Kidney glomerular epithelial cell (primary cell): ENCODE data around the gene UBE2E2.
A peak's percentile ranks its signal among the peaks of the same experiment; 100 is the strongest.

ENCODE experiments used
- DNase-seq: peaks from one replicate; lab custom pipeline; 2025; lab: John Stamatoyannopoulos, UW

The UBE2E2 gene

DNA sequence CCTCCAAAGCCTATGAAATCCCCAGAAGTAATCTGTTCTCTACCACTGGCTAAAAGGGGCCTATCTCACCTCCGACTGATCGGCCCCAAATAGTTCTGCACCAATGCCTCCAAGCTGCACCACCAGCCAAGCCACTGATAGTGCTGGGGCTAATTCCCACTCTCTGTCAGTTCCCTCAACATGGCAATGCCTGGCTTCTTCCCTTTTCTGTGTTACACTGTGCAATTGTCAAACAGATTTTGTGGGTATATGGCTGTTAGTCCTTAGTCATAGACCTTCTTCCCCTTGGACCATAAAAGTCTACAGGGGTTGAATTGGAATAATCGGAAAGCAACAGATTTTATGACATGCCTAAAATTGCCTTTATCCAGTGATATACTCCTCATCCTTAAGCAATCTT lies 9.3 kb upstream of the UBE2E2 start:
- no peak for DNase-seq

DNA sequence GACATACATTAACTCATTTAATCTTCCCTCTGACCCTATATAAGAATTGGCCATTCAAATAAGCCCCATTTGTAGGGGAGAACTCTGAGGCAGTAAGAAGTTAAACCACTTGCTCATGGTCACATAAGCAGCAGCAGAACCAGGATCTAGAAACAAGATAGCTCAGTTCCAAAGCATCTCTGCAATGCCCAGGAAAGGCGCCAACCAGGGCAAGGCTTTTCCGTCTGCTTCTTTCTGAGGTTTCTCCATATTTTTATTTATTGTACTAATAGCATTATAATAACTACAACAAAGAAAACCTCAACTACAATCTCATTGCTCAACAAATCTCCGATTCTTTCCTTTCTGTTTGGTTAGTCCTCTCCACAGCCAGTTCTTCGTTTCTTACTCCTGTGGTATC lies 4.3 kb upstream of the UBE2E2 start:
- DNase-seq = no peak

DNA sequence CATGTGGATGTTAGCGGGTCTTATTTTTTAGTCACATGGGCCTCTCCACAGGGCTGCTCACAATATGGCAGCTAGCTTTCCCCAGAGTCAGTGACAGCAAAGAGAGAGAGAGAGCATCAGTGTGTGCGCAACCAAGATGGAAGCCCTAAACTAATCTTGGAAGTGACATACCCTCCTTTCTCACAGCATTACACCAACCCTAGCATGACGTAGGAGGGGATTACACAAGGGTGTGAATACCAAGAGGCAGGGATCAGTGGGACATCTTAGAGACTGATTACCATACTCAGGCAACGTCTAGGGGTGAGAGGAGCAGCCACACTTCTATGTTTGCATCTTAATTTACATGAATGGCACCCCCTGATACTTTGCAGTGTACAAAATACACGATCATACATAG lies 3.5 kb upstream of the UBE2E2 start:
- DNase-seq = no peak

DNA sequence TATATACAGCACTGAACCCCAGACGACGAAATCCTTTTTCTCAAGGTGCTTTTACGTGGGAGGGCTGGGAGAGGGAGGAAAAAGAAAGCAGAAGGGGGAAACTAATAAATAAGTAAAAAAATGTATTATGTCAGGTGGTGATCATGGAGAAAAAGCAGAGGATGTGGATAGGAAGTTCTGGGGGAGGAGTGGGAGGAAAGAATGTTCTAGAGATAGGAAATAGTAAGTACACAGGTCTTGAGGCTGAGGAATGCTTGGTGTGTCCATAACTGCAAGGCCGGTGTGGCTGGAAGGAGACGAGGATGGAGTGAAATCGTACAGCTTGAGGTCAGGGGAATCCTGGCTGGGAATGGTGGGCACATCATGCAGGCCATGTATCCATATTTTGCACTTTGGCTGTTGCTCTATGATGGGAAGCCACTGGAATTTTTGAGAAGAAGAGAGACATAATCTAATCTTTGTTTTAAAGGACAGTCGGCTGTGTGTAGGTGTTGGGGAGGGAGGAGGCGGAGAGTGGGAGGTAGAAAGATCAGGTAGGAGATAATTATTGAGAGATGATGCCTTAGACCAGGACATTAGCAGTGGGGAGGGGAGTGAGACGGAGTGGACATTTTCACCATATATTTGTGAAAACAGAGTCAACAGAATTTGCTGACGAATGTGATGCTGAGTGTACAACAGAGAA lies 1.8 kb upstream of the UBE2E2 start:
- no peak for DNase-seq

DNA sequence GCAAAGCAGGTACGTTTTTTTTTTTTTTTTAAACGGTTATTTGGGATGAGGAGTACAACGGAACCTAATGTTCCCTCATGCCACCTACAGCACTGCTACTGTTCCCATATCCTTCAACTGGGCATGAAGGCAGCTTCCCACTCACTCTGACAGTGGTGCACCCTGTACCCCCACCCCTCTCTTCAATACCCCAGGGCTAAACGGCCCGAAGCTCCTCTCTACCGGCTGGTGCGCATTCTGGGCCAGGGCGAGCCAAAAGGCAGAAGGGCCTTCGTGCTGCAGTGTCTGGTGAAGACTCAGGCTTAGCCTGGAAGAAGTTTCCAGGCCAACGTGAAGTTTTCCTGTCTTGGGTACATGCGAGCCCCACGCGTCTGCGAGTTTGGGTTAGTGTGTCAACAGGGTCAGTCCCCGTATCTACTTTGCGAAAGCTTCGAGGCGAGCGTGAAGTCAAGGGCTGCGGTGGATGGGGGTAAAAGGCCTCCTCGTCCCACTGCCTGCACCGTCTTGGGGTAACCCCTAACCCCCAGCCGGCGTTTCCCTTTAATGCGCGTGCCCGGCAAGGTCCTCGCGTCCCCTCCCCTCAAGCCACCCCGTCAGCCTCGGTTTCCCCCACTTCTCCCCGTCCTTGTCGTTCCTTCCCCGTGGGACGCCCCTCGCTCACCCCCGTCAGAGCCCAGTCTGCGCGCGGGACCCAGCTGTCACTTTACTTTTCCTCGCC lies 765 bp upstream of the UBE2E2 start:
- no peak for DNase-seq

DNA sequence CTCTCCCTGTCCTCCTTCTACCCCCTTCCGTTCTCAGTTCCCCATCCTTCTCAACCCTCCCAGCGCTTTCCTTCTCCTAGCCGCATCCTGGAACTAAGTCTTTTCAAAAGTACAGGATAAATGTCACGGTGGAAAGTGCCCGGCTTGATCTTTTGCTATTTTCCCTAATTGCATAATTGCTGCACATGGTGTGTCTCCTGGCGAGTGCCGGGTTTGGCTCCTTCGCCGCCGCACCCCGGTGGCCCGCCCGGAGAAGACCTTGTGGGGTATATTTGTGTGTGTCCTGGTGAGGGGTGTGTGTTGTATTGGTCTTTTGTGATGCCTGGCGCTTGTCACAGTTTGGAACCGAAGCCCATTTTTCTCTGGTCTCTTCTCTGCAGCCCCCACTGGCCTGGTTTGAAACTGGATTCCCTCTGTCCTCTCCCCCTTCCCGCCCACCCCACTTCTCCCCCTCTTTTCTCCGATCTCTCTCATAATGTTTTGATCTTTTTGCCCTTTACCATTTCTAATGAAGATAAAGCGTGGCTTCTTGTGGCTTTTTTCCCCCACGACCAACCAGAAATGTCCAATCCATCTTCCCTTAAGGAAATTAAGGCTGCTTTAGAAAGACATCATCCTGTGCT lies 692 bp downstream of the UBE2E2 start:
- no peak for DNase-seq

DNA sequence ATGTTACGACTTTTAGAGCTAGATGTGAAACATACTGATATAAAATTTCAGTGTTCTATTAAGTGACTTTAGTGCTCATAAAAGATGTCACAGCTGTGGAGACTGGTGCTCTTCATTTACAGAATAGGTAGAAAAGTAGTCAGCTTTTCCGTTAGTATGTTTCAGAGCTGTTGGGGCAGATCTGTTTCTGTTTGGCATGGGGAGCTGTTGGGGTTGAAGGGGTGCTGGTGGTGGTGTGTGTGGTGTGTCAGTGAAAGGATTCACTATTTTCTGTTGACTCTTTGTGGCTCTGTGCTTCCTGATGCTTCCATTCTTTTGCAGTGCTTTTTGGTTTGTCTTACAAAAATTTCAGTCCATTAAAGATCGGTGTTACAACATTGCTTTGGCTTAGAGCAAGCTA lies 3.2 kb downstream of the UBE2E2 start:
- DNase-seq = no peak

DNA sequence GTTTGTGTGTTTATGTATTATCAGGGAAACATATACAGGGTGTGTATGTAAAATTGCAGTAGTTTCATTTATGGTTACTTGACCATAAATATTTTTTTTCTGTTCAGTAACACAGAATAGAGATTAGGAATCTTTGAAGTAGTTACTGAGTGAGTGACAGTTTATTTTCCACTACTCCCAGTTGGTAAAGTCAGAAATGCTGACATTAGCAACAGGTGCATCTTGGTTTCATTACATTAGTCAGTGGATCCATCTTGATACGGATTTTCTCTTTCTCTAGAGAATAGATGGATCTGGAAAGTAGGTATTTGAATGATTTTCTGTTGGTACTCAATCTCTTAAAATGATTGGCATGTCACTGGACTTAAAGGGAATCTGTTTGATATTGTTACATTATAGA lies 6.0 kb downstream of the UBE2E2 start:
- no peak for DNase-seq

DNA sequence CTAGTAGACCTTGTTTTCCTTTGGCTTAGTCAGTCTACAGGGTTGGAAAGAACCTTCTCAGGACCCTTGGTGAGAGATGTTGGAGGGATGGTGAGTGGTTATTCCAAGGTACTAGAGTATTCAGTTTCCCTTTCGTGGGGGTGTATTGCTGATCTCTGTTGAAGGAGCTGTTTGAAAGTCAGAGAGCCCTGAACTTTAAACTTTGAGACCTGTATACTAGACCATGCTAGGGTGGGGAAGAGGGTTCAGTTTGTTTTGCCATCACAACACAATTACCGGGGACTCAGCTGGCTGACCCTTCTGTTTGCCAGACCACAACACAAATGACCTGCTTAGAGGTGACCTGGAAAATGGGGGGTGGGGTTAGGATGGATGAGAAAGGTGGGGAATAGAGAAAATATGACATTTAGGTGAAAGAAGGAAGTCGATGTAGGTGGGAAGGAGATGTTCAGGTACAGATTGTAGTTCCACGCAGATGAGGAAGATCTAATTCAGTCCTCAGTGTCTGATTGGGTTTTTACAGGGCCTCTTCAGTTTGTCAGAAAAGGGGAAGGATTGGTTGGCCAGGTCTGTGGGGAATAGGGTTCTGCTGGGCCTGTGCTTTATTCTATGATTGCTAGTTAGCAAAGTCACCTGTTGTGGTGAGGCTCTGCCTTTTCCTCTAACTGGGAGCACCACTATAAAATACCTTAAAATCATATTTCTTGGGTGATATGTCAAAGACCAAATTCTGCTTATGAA lies 6.8 kb downstream of the UBE2E2 start:
- no peak for DNase-seq

DNA sequence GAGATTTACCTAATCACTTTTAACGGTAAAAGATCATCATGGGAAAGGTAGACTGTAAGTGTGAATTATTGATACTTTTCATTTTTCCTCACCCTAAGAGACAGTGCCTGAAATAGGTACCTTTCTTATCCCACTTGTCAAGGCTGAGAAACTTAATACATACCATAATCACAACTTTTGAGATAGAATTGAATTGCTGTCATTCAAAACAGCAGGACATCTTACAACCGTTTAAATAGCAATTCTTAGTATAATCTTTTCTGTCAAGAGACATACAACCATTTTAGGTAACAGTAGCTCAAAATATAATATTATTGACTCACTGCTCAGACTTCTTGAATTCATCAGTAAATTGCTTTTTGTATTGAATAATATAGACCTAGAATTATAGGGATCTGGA lies 10.7 kb downstream of the UBE2E2 start:
- no peak for DNase-seq

DNA sequence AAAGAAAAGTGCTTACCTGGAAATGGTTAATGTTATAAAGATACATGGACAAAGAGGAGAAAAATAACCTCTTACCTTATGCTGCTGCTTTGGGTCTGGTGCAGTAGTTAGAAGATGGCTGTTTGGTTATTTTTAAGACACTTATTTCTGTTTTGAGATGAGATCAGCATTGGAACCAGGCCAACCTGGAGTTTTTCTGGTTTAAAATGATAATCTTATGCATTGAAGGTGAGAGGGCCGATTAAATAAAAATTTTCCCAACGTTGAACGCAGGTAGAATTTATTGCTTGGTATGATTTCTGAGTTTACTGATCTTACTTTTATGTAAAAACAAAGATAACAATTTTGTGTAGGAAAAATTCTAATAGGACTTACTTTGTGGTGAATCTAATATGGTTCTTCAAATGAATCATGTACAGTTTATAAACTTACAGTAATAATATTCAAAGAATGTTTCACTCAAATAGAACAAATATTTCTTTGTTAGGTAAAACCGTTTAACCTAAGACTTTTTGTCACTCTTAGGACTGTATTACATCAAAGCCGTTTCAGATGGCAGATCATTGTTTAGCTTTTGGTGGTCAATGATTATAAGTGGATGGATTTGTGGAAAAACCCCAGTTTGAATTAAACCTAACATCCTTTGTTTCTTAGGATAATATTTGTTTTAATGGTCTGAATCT lies 14.9 kb downstream of the UBE2E2 start:
- DNase-seq = peak; percentile 45

DNA sequence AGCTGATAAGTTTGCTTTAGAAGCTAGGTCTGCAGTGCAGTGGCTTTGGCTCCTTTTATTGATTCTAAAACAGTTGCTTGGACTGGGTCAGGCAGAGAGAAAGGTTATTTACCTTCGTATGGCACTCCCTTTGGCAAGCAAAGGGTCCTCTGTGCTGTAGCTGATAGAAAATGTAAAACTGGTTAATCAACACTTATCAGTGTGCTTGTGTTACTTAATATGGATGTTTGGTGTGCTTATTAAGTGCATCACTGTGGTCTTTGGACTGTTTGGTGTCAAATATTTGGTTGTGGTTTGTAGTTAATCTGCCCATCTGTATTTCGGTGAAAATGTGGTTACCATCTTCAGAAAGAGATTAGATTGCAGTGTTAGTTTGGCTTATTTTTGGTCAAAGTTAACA lies 16.0 kb downstream of the UBE2E2 start:
- DNase-seq = no peak

DNA sequence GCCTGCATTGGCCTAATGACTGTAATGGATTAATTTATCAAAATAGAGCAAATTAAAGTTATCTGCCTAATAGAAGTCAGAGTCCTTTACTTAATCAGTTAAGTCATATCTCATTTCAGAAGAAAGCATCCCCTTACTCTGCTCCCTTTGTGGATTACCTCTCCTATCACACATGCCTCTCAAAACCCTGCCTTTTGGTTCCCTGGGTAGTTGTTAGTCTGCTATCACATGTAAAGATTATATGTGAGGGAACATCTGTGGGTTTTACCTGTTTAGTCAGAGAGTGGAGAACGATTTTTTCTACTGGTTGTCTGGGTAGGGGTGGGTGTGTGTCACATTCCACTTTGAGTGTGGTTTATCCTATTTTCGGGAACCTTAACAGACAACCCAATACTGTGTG lies 16.4 kb downstream of the UBE2E2 start:
- DNase-seq = no peak

DNA sequence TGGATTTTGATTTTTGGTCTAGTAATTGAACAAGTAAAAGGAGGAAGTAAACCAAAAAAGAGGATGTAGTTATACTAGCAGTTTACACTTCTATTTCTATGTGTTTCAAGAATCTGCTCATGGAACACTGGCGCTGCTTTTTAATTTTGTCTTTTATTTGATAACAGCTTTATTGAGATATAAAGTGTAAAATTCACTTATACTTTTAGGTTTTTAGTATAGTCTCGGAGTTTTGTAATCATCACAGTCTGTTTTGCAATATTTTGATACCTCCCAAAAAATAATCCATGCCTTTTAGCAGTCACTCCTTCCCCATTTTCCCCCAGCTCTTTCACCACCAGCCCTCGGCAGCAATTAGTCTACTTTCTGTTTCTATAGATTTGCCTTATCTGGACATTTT lies 18.0 kb downstream of the UBE2E2 start:
- no peak for DNase-seq

DNA sequence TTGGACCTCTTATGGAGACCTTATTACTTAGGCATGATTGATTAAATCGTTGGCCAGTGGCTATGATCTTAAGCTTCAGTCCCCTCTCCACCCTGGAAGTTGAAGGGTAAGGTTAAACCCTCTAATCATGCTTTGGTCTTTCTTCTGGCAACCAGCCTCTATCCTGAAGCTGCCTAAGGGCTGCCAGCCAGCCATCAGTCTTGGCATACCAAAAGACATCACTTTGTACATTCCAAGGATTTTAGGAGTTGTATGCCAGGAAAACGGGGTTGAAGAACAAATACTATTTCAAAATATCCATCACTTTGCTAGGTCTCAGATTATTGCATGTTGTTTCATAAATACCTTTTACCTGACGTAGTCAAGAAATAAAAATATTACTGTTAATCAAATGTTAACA lies 28.9 kb downstream of the UBE2E2 start:
- DNase-seq = no peak

DNA sequence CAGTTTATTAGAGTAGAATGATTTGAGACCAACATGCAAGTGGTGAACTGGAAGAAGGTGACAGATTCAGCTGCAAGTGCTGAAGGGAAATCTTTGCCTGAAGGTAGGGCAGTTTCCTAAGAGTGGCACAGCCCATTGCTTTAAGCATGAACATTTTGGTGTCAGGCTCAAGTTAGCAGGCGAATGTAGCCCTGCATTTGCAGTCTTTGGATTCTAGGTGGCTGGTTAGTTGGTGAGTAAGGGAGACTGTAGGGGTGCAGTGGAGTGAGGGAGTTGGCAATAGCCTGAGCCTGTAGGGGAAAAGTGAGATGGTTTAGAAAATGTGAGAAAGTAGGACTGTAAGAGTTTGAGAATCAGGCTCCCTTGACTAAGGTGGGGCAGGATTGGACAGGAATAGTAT lies 29.7 kb downstream of the UBE2E2 start:
- no peak for DNase-seq

DNA sequence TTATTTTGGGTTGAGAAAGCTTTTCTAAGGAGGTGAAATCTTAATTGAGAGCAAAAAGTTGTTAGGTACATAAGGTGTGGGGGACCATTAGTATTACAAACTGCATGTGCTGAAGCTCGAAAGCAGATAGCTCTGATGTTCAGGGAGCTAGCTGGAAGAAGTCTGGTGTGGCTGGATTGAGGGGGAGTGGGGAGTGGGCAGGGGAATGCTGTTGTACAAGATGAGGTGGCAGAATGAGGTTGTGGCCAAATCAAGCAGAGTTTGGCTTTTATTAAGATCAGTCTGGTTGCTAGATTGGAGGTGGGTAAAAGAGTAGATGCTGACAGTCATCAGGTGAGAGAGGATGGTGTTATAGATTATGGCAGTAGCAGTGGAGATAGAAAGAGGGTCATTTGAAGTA lies 32.1 kb downstream of the UBE2E2 start:
- DNase-seq = no peak

DNA sequence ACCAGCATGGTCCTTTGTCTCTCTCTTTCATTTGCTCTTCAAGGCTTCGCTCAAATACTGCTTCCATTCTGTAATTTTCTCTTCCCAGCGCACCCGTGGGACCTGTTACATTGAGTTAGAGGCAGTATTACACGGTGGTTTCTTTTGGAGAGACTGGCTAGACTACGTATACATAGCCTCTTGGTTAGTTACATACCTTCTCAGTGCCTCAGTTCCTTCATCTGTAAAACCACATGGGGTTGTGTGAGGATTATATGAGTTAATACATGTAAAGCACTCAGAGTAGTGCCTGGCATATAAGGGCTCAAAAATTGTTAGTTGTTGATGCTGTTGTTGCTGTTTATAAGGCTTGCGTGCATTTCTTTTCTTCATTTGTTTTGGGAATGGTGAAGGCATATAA lies 33.8 kb downstream of the UBE2E2 start:
- no peak for DNase-seq

DNA sequence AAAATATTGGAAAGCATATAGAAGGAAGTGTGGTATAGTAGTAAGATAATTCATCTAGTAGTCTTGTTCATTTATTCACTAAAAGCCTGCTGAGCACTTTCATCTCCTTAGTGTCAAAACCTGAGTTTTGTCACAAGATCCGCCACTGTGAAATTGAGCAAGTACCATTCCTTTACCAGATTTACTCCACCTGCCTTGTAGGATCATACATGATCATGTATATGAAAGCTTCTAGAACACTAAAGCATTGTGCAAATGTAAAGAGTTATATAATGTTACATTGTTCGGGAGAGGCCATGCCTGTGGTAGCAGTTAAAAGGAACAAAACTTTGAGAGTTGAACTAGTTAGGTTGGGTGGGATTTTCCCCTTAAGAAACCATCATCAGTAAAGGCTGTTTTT lies 35.0 kb downstream of the UBE2E2 start:
- no peak for DNase-seq

DNA sequence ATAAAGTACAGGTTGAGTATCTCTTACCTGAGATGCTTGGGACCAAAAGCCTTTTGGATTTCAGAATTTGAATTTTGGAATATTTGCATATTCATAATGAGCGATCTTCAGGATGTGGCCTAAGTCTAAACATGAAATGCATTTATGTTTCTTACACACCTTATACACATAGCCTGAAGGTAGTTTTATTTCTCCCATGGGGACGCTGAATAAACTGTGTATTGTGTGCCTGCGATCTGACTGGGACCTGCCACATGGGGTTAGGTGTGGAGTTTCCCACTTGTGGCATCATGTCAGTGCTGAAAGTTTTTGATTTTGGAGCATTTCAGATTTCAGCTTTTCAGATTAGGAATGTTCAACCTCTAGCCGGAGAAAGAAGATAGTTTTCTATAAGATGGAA lies 35.5 kb downstream of the UBE2E2 start:
- DNase-seq = no peak

DNA sequence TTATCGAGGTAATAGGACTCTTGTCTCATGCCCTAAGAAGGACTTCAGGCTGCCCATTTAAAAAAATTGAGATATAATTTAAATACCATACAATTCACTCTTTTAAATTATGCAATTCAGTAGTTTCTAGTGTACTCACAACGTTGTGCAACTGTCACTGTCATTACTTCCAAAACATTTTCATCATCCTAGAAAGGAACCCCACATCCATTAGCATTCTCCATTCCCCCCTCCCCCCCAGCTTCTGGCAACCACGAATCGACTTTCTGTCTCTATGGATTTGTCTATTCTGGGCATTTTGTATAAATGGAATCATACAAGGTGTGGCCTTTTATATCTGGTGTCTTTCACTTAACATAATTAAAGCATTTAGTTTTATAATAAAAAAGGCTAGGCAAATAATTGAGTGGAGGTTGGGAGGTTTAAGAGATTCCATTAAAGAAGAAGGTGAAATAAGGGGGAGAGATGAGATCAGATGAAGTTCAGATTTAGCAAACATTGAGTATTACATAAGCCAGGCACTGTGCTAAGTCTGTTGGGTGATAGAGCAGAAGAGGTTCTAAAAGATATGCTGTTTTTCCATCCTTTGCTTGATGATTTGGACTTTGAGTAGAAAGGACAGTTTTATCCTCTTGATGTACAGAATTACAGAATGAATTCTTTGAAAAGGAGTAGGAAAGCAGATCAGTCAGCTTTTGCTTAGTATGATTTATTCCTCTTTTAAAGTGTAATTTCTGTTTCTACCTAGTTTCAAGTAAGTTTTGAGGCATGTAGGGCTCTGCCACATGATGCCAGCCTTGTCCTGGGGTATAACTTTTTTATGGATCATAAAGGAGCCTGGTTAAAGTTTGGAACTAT lies 36.3 kb downstream of the UBE2E2 start:
- DNase-seq = no peak
